ENCODE data around the gene PTCRA. TPM values are rescaled to one million over a fixed set of nuclear protein-coding genes. Genes with fewer than 3 reads are reported as not detected.
"Not testable (repeated sequence)": the region's sequence is repeated elsewhere in the genome, so short reads cannot be mapped to it uniquely, and the experiment has no call there.

The PTCRA gene
- total RNA-seq, 4 donors from 2014 or later: not detected

DNA sequence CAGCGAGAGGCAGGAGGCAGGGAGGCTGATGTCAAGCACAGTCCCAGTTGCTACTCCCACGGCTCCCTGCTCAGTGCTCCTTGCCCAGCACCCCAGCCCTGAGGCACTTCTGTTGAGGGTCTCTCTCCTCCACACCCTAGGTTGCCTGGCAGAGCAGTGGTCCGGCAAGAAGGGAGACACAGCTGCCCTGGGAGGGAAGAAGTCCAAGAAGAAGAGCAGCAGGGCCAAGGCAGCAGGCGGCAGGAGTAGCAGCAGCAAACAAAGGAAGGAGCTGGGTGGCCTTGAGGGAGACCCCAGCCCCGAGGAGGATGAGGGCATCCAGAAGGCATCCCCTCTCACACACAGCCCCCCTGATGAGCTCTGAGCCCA lies 22.6 kb downstream of the PTCRA start:
- DNase-seq (ENCODE audit: low spot score in 2 of 2): no peak
- Histone ChIP-seq H3K27ac (no peak overlapping the region), H3K4me1 (peaks cover 8% of the 10 kb centered on the region), H3K27me3 (no peaks in the 10 kb centered on the region), H3K36me3 (peaks cover 78% of the 10 kb centered on the region), H3K4me3 (no peak overlapping the region), H3K9me3 (no peaks in the 10 kb centered on the region)
- WGBS: 92% methylated on average over 4 of the region's 5 CpGs
- TF ChIP-seq POLR2AphosphoS5 (IDR thresholded peaks at IDR 0.05) (no peak), POLR2A (IDR thresholded peaks at IDR 0.05) (no peak), EP300 (IDR thresholded peaks at IDR 0.05) (no peak)
- TF ChIP-seq, protein P1, sequence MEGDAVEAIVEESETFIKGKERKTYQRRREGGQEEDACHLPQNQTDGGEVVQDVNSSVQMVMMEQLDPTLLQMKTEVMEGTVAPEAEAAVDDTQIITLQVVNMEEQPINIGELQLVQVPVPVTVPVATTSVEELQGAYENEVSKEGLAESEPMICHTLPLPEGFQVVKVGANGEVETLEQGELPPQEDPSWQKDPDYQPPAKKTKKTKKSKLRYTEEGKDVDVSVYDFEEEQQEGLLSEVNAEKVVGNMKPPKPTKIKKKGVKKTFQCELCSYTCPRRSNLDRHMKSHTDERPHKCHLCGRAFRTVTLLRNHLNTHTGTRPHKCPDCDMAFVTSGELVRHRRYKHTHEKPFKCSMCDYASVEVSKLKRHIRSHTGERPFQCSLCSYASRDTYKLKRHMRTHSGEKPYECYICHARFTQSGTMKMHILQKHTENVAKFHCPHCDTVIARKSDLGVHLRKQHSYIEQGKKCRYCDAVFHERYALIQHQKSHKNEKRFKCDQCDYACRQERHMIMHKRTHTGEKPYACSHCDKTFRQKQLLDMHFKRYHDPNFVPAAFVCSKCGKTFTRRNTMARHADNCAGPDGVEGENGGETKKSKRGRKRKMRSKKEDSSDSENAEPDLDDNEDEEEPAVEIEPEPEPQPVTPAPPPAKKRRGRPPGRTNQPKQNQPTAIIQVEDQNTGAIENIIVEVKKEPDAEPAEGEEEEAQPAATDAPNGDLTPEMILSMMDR (IDR thresholded peaks at IDR 0.05): no peak

DNA sequence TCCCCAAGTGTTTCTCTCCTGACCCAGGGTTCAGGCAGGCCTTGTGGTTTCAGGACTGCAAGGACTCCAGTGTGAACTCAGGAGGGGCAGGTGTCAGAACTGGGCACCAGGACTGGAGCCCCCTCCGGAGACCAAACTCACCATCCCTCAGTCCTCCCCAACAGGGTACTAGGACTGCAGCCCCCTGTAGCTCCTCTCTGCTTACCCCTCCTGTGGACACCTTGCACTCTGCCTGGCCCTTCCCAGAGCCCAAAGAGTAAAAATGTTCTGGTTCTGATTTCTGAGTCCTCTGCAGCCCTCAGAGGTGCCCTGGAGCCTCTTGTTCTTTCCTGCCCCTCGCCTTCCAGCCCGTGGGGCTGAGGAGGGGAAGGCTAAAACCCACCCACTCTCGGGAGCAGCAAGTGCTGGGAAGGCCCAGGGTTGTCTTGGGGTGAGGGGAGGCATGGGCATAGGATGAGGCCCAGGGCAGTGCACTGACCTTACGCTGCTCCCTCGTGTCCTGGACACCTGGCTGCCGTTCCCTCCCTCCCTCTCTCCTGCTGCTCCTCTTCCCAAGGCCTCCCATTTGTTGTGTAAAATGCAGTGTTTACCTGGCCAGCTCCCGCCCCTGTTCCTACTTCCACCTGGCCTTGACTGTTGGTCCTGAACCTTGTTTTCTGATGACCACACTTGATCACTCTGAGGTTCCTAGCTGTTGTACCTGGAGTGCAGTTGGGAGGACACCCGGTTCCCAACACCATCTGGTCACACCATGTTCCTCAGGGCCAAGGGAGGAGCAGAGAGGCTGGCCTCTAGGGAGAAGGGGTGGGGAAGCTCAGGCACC lies 23.3 kb downstream of the PTCRA start:
- no peaks in the 10 kb centered on the region for H3K9me3 ChIP-seq

GRCh38 chr6:42939810-42940167 lies 23.9 kb downstream of the PTCRA start:
- Histone ChIP-seq H3K36me3 (peaks cover 80% of the 10 kb centered on the region), H3K9me3 (no peaks in the 10 kb centered on the region), H3K4me1 (no peaks in the 10 kb centered on the region), H3K27me3 (no peaks in the 10 kb centered on the region), H3K27ac (no peak overlapping the region), H3K4me3 (no peak overlapping the region)
- no peak for DNase-seq (ENCODE audit: low spot score in 2 of 2)
- TF ChIP-seq, protein P1 (IDR thresholded peaks at IDR 0.05): no peak
- TF ChIP-seq POLR2AphosphoS5 (IDR thresholded peaks at IDR 0.05) (no peak), POLR2A (IDR thresholded peaks at IDR 0.05) (no peak), EP300 (IDR thresholded peaks at IDR 0.05) (no peak)
- WGBS: 80% methylated on average over 4 of the region's 4 CpGs

More for the DNA sequence above, 23.3 kb downstream of the PTCRA start:
- H3K4me1 ChIP-seq: peaks cover under 1% of the 10 kb centered on the region
- H3K36me3 ChIP-seq: peaks cover 83% of the 10 kb centered on the region
- no peak overlapping the region for H3K4me3 ChIP-seq
- H3K27me3 ChIP-seq: no peaks in the 10 kb centered on the region
- 77% methylated on average over 9 of the region's 9 CpGs for WGBS
- DNase-seq (ENCODE audit: low spot score in 2 of 2): no peak
- TF ChIP-seq POLR2A (IDR thresholded peaks at IDR 0.05) (no peak), EP300 (IDR thresholded peaks at IDR 0.05) (no peak), POLR2AphosphoS5 (IDR thresholded peaks at IDR 0.05) (no peak)
- TF ChIP-seq, protein P1 (IDR thresholded peaks at IDR 0.05): no peak
- no peak overlapping the region for H3K27ac ChIP-seq

GRCh38 chr6:42940493-42941045 lies 24.7 kb downstream of the PTCRA start:
- peaks cover 74% of the 10 kb centered on the region for H3K36me3 ChIP-seq
- DNase-seq (ENCODE audit: low spot score in 2 of 2): no peak
- TF ChIP-seq EP300 (IDR thresholded peaks at IDR 0.05): no peak
- TF ChIP-seq, protein P1 (IDR thresholded peaks at IDR 0.05): no peak
- TF ChIP-seq POLR2AphosphoS5 (IDR thresholded peaks at IDR 0.05): no peak
- TF ChIP-seq POLR2A (IDR thresholded peaks at IDR 0.05): no peak
- no peak overlapping the region for H3K27ac ChIP-seq
- no peak overlapping the region for H3K4me3 ChIP-seq
- WGBS: 93% methylated on average over 6 of the region's 6 CpGs
- H3K27me3 ChIP-seq: no peaks in the 10 kb centered on the region
- no peaks in the 10 kb centered on the region for H3K4me1 ChIP-seq
- no peaks in the 10 kb centered on the region for H3K9me3 ChIP-seq

DNA sequence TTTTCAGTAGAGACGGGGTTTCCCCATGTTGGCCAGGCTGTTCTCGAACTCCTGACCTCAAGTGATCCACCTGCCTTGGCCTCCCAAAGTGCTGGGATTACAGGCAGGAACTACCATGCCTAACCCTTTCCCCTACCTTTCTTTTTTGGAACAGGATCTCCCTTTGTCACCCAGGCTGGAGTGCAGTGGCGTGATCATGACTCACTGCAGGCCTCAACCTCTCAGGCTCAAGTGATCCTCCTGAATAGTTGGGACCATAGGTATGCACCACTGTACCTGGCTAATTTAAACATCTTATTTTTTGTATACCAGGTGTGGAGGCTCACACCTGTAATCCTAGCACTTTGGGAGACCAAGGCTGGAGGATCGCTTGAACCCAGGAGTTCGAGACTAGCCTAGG lies 25.5 kb downstream of the PTCRA start:
- not testable (repeated sequence) for H3K4me1 ChIP-seq; H3K9me3 ChIP-seq; H3K27ac ChIP-seq; DNase-seq (ENCODE audit: low spot score in 2 of 2); H3K4me3 ChIP-seq; H3K27me3 ChIP-seq
- H3K36me3 ChIP-seq: peaks cover 66% of the 10 kb centered on the region
- 98% methylated on average over 5 of the region's 5 CpGs for WGBS

All from suprapubic skin (tissue), 4 donors.